Effector memory CD8-positive, alpha-beta T cell (primary cell): Measurements from ENCODE around the gene IL9.
"Not testable (repeated sequence)": the region's sequence is repeated elsewhere in the genome, so short reads cannot be mapped to it uniquely, and the experiment has no call there.

Experiments
- ATAC-seq: fragments of 150-1000 bp; cut with Tn5 transposase; replicated peaks from 2 replicates; pipeline ENCODE4 v1.10.0; 2021; ENCODE audit warnings: mild to moderate bottlenecking, moderate library complexity
- DNase-seq, 3 experiments: peaks; one replicate each; pipeline ENCODE4 v3.0.0; 2021
- H3K27ac Mint-ChIP-seq, 2 donors: one replicate each; pipeline ENCODE4 v1.8.0; 2022; ENCODE audit warnings: mild to moderate bottlenecking in 2 of 2, mixed read lengths in 2 of 2, moderate library complexity in 2 of 2
- H3K27me3 Mint-ChIP-seq, 2 donors: one replicate each; pipeline ENCODE4 v1.8.0; 2022; ENCODE audit warnings: mixed read lengths in 2 of 2
- H3K36me3 Mint-ChIP-seq: one replicate; pipeline ENCODE4 v1.8.0; 2022; ENCODE audit warnings: mild to moderate bottlenecking, moderate library complexity, mixed read lengths; ENCODE audit not compliant: insufficient read depth
- H3K4me1 Mint-ChIP-seq, 2 donors: one replicate each; pipeline ENCODE4 v1.8.0; 2022; ENCODE audit warnings: low read depth in 2 of 2, mixed read lengths in 2 of 2
- H3K4me3 Mint-ChIP-seq, 2 donors: one replicate each; pipeline ENCODE4 v1.8.0; 2022; ENCODE audit warnings: mild to moderate bottlenecking in 2 of 2, mixed read lengths in 2 of 2, moderate library complexity in 2 of 2
- H3K9me3 Mint-ChIP-seq, 2 donors: one replicate each; pipeline ENCODE4 v1.8.0; 2022; ENCODE audit warnings: mixed read lengths in 2 of 2

IL9 gene

GRCh38 chr5:135874461-135874860, 21.2 kb downstream of the IL9 start:
- Mint-ChIP-seq H3K4me3 (no peak overlapping the region), H3K36me3 (no peaks in the 10 kb centered on the region), H3K4me1 (no peaks in the 10 kb centered on the region), H3K9me3 (no peaks in the 10 kb centered on the region), H3K27me3 (peaks cover 44 to 61% of the 10 kb centered on the region in 2 donors), H3K27ac (no peak overlapping the region)
- no peak for ATAC-seq
- DNase-seq = no peak

GRCh38 chr5:135873831-135874230, 21.8 kb downstream of the IL9 start:
- ATAC-seq = no peak
- Mint-ChIP-seq H3K4me1 (no peaks in the 10 kb centered on the region), H3K27ac (no peak overlapping the region), H3K4me3 (no peak overlapping the region), H3K27me3 (peaks cover 41 to 54% of the 10 kb centered on the region in 2 donors), H3K36me3 (no peaks in the 10 kb centered on the region), H3K9me3 (no peaks in the 10 kb centered on the region)
- no peak for DNase-seq

GRCh38 chr5:135871268-135871915, 24.2 kb downstream of the IL9 start:
- Mint-ChIP-seq H3K27me3 (peaks cover 35 to 42% of the 10 kb centered on the region in 2 donors), H3K4me3 (no peak overlapping the region), H3K4me1 (no peaks in the 10 kb centered on the region), H3K9me3 (no peaks in the 10 kb centered on the region), H3K27ac (no peak overlapping the region), H3K36me3 (no peaks in the 10 kb centered on the region)
- DNase-seq = no peak
- ATAC-seq = no peak

- ATAC-seq = no peak
- peaks cover 27 to 36% of the 10 kb centered on the region in 2 donors for H3K27me3 Mint-ChIP-seq
- H3K4me3 Mint-ChIP-seq = no peak overlapping the region
- H3K36me3 Mint-ChIP-seq = no peaks in the 10 kb centered on the region
- no peaks in the 10 kb centered on the region for H3K4me1 Mint-ChIP-seq
- H3K9me3 Mint-ChIP-seq = no peaks in the 10 kb centered on the region
- DNase-seq = no peak
- H3K27ac Mint-ChIP-seq = no peak overlapping the region
Measured at GRCh38 chr5:135869935-135870334, 25.7 kb downstream of the IL9 start.

GRCh38 chr5:135869276-135869675, 26.4 kb downstream of the IL9 start:
- no peak for DNase-seq
- Mint-ChIP-seq H3K27ac (no peak overlapping the region), H3K4me1 (no peaks in the 10 kb centered on the region), H3K4me3 (no peak overlapping the region), H3K36me3 (no peaks in the 10 kb centered on the region), H3K27me3 (peaks cover 20 to 31% of the 10 kb centered on the region in 2 donors), H3K9me3 (no peaks in the 10 kb centered on the region)
- ATAC-seq = no peak

- peaks cover 18 to 31% of the 10 kb centered on the region in 2 donors for H3K27me3 Mint-ChIP-seq
- no peak overlapping the region for H3K27ac Mint-ChIP-seq
- DNase-seq = no peak
- no peaks in the 10 kb centered on the region for H3K4me1 Mint-ChIP-seq
- H3K36me3 Mint-ChIP-seq = no peaks in the 10 kb centered on the region
- no peak overlapping the region for H3K4me3 Mint-ChIP-seq
- ATAC-seq = no peak
- no peaks in the 10 kb centered on the region for H3K9me3 Mint-ChIP-seq
Measured at GRCh38 chr5:135868681-135869080, 27.0 kb downstream of the IL9 start.

GRCh38 chr5:135867599-135867998, 28.0 kb downstream of the IL9 start:
- no peaks in the 10 kb centered on the region for H3K9me3 Mint-ChIP-seq

GRCh38 chr5:135866016-135866415, 29.6 kb downstream of the IL9 start:
- Mint-ChIP-seq H3K27ac (no peak overlapping the region), H3K27me3 (peaks cover 13 to 23% of the 10 kb centered on the region in 2 donors), H3K4me1 (no peaks in the 10 kb centered on the region), H3K9me3 (no peaks in the 10 kb centered on the region), H3K4me3 (no peak overlapping the region), H3K36me3 (no peaks in the 10 kb centered on the region)
- no peak for ATAC-seq
- DNase-seq = no peak

More at GRCh38 chr5:135867599-135867998, 28.0 kb downstream of the IL9 start:
- Mint-ChIP-seq H3K27ac (no peak overlapping the region), H3K36me3 (no peaks in the 10 kb centered on the region), H3K27me3 (peaks cover 15 to 27% of the 10 kb centered on the region in 2 donors), H3K4me1 (no peaks in the 10 kb centered on the region), H3K4me3 (no peak overlapping the region)
- DNase-seq (no peak), ATAC-seq (no peak)

- peaks cover 8 to 17% of the 10 kb centered on the region in 2 donors for H3K27me3 Mint-ChIP-seq
- H3K27ac Mint-ChIP-seq = no peak overlapping the region
- DNase-seq (no peak), ATAC-seq (no peak)
- H3K4me3 Mint-ChIP-seq = no peak overlapping the region
- H3K36me3 Mint-ChIP-seq = no peaks in the 10 kb centered on the region
- H3K4me1 Mint-ChIP-seq = no peaks in the 10 kb centered on the region
- no peaks in the 10 kb centered on the region for H3K9me3 Mint-ChIP-seq
Measured at GRCh38 chr5:135864503-135865435, 30.9 kb downstream of the IL9 start.

- Mint-ChIP-seq H3K9me3 (no peaks in the 10 kb centered on the region), H3K4me1 (no peaks in the 10 kb centered on the region), H3K36me3 (no peaks in the 10 kb centered on the region), H3K27ac (no peak overlapping the region), H3K27me3 (peaks cover 6 to 23% of the 10 kb centered on the region in 2 donors), H3K4me3 (no peak overlapping the region)
- no peak for ATAC-seq
- no peak for DNase-seq
Measured at GRCh38 chr5:135862744-135863143, 32.9 kb downstream of the IL9 start.

- Mint-ChIP-seq H3K27me3 (peaks cover 0 to 29% of the 10 kb centered on the region in 2 donors), H3K36me3 (no peaks in the 10 kb centered on the region), H3K9me3 (no peaks in the 10 kb centered on the region), H3K4me3 (no peak overlapping the region), H3K4me1 (no peaks in the 10 kb centered on the region), H3K27ac (no peak overlapping the region)
- DNase-seq (no peak), ATAC-seq (no peak)
Measured at GRCh38 chr5:135862086-135862485, 33.6 kb downstream of the IL9 start.

- no peak overlapping the region for H3K4me3 Mint-ChIP-seq
- DNase-seq (no peak), ATAC-seq (no peak)
- no peaks in the 10 kb centered on the region for H3K36me3 Mint-ChIP-seq
- no peaks in the 10 kb centered on the region for H3K4me1 Mint-ChIP-seq
- H3K27ac Mint-ChIP-seq = no peak overlapping the region
- peaks cover 3 to 34% of the 10 kb centered on the region in 2 donors for H3K27me3 Mint-ChIP-seq
- no peaks in the 10 kb centered on the region for H3K9me3 Mint-ChIP-seq
Measured at GRCh38 chr5:135861641-135862040, 34.0 kb downstream of the IL9 start.

- no peak for ATAC-seq
- no peak overlapping the region for H3K4me3 Mint-ChIP-seq
- no peaks in the 10 kb centered on the region for H3K9me3 Mint-ChIP-seq
- no peaks in the 10 kb centered on the region for H3K36me3 Mint-ChIP-seq
- H3K4me1 Mint-ChIP-seq = no peaks in the 10 kb centered on the region
- peaks cover 16 to 54% of the 10 kb centered on the region in 2 donors for H3K27me3 Mint-ChIP-seq
- H3K27ac Mint-ChIP-seq = no peak overlapping the region
- no peak for DNase-seq
Measured at GRCh38 chr5:135859641-135860040, 36.0 kb downstream of the IL9 start.

GRCh38 chr5:135859186-135859585, 36.5 kb downstream of the IL9 start:
- H3K9me3 Mint-ChIP-seq, H3K4me1 Mint-ChIP-seq, DNase-seq, H3K36me3 Mint-ChIP-seq, ATAC-seq, H3K27ac Mint-ChIP-seq, H3K4me3 Mint-ChIP-seq: not testable (repeated sequence)
- H3K27me3 Mint-ChIP-seq = peaks cover 19 to 54% of the 10 kb centered on the region in 2 donors
